ENCODE data around the gene HPCAL1. TPM values are rescaled to one million over a fixed set of nuclear protein-coding genes. Genes with fewer than 3 reads are reported as not detected.
A peak's percentile ranks its signal among the peaks of the same experiment; 100 is the strongest.

Gene HPCAL1
- total and polyA plus RNA-seq, 2 experiments from 2014 or later: 8.3 to 25.4 TPM

DNA sequence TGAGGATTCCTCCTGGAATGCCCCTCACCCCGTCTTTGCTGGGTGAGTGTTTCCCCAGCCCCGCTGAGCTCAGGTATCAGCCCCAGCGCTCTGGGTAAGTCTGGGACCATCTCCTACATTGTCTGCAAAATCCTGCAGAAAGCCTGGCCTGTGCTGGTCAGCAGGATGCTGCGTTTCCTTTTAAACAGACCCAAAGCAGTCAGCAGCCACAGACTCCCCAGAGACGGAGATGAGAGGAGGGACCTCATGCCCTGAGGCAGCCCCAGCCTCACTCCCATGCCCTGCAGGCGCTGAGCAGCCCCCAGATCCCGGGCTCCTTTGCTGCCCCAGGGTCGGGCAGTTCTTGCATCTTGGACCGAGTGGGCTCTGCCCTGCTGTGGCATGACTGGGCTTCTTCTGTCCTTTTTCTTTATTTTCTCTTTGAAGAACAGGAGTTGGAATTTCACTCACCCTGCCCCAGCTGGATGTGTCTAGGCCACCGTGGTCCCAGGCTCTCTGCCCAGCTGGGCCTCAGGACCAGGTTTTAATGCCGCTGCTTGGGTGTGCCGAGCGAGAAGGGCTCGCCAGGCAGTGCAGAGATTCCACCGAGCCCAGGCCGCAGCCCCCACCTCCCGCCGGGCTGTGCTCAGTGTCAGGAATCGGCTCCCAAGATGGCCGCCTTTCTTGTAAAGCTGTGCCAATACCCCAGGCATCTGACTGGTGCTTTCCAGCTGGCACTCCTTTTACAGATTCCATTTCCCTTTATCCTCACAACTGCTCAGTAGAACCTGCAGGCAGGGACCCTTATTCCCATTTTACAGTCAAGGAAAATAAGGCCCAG lies 101.8 kb downstream of the HPCAL1 start:
- TF ChIP-seq EZH2phosphoT487 (IDR thresholded peaks at IDR 0.05; ENCODE audit: unreplicated experiment) (no peak), POLR2AphosphoS5 (IDR thresholded peaks at IDR 0.05; ENCODE audit: low read depth) (no peak), JUNB (IDR thresholded peaks at IDR 0.05; ENCODE audit: unreplicated experiment) (no peak), NANOG (IDR thresholded peaks at IDR 0.05; ENCODE audit: borderline replicate concordance) (no peak), STAT1 (IDR thresholded peaks at IDR 0.05; ENCODE audit: unreplicated experiment) (no peak)
- TF ChIP-seq, protein P1, sequence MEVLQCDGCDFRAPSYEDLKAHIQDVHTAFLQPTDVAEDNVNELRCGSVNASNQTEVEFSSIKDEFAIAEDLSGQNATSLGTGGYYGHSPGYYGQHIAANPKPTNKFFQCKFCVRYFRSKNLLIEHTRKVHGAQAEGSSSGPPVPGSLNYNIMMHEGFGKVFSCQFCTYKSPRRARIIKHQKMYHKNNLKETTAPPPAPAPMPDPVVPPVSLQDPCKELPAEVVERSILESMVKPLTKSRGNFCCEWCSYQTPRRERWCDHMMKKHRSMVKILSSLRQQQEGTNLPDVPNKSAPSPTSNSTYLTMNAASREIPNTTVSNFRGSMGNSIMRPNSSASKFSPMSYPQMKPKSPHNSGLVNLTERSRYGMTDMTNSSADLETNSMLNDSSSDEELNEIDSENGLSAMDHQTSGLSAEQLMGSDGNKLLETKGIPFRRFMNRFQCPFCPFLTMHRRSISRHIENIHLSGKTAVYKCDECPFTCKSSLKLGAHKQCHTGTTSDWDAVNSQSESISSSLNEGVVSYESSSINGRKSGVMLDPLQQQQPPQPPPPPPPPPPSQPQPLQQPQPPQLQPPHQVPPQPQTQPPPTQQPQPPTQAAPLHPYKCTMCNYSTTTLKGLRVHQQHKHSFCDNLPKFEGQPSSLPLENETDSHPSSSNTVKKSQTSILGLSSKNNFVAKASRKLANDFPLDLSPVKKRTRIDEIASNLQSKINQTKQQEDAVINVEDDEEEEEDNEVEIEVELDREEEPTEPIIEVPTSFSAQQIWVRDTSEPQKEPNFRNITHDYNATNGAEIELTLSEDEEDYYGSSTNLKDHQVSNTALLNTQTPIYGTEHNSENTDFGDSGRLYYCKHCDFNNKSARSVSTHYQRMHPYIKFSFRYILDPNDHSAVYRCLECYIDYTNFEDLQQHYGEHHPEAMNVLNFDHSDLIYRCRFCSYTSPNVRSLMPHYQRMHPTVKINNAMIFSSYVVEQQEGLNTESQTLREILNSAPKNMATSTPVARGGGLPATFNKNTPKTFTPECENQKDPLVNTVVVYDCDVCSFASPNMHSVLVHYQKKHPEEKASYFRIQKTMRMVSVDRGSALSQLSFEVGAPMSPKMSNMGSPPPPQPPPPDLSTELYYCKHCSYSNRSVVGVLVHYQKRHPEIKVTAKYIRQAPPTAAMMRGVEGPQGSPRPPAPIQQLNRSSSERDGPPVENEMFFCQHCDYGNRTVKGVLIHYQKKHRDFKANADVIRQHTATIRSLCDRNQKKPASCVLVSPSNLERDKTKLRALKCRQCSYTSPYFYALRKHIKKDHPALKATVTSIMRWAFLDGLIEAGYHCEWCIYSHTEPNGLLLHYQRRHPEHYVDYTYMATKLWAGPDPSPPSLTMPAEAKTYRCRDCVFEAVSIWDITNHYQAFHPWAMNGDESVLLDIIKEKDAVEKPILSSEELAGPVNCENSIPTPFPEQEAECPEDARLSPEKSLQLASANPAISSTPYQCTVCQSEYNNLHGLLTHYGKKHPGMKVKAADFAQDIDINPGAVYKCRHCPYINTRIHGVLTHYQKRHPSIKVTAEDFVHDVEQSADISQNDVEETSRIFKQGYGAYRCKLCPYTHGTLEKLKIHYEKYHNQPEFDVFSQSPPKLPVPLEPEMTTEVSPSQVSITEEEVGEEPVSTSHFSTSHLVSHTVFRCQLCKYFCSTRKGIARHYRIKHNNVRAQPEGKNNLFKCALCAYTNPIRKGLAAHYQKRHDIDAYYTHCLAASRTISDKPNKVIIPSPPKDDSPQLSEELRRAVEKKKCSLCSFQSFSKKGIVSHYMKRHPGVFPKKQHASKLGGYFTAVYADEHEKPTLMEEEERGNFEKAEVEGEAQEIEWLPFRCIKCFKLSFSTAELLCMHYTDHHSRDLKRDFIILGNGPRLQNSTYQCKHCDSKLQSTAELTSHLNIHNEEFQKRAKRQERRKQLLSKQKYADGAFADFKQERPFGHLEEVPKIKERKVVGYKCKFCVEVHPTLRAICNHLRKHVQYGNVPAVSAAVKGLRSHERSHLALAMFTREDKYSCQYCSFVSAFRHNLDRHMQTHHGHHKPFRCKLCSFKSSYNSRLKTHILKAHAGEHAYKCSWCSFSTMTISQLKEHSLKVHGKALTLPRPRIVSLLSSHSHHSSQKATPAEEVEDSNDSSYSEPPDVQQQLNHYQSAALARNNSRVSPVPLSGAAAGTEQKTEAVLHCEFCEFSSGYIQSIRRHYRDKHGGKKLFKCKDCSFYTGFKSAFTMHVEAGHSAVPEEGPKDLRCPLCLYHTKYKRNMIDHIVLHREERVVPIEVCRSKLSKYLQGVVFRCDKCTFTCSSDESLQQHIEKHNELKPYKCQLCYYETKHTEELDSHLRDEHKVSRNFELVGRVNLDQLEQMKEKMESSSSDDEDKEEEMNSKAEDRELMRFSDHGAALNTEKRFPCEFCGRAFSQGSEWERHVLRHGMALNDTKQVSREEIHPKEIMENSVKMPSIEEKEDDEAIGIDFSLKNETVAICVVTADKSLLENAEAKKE (CRISPR knock-in tag; IDR thresholded peaks at IDR 0.05): no peak
- H3K27me3 ChIP-seq (ENCODE audit: insufficient read depth): no peaks in the 10 kb centered on the region
- no peak overlapping the region for H2AFZ ChIP-seq
- Mint-ChIP-seq H3K36me3 (ENCODE audit: low read depth) (peaks cover 5% of the 10 kb centered on the region; the same call in 2 of the 3 replicates), H3K27me3 (ENCODE audit: insufficient read depth, low read depth, poor library complexity) (peaks cover 12% of the 10 kb centered on the region), H3K9me3 (peaks cover 5% of the 10 kb centered on the region; the same call in 2 of the 3 replicates), H3K4me3 (no peak overlapping the region), H3K4me1 (peaks cover 11% of the 10 kb centered on the region), H3K27ac (no peak overlapping the region; the same call in 1 of the 2 replicates)
- H3F3A ChIP-seq (replicated peaks; ENCODE audit: low read depth): no peaks in the 10 kb centered on the region
- no peaks in the 10 kb centered on the region for H3K79me2 ChIP-seq (replicated peaks; ENCODE audit: insufficient read depth)
- H3K27ac ChIP-seq (ENCODE audit: low read depth): no peak overlapping the region
- peak; percentile 6; the same call in 2 of the 3 replicates for ATAC-seq
- no peaks in the 10 kb centered on the region; the same call in 1 of the 2 replicates for H3K4me1 ChIP-seq (ENCODE audit: insufficient read depth)
- no peaks in the 10 kb centered on the region for H3K36me3 ChIP-seq (ENCODE audit: insufficient read depth)
- H3K4me2 ChIP-seq: no peak overlapping the region
- no peak for DNase-seq (ENCODE audit: low spot score)
- H4K20me1 ChIP-seq (replicated peaks; ENCODE audit: insufficient read depth): no peaks in the 10 kb centered on the region
- H3K9me2 ChIP-seq (ENCODE audit: insufficient read depth): no peaks in the 10 kb centered on the region
- H3K4me3 ChIP-seq: no peak overlapping the region

All from GM23338 (cell line).